SK-N-SH (cell line): ENCODE data around the gene MEIS2. TPM values are rescaled to one million over a fixed set of nuclear protein-coding genes. Genes with fewer than 3 reads are reported as not detected.

ENCODE experiments used
- CTCF ChIA-PET: fragments of 300-600, 350-600 bp; formaldehyde crosslinking; extraction: SDS; loops from one replicate; lab custom pipeline; 2021; lab: Yijun Ruan, JAX
- POLR2A ChIA-PET: fragments of 350-600 bp; sonication (Branson Sonifier 250); formaldehyde crosslinking; extraction: SDS; loops from one replicate; lab custom pipeline; 2020; ENCODE audit warnings: antibody characterized with exemption, inconsistent platforms; lab: Yijun Ruan, JAX
- DNase-seq: peaks from one replicate; pipeline ENCODE4 v3.0.0; 2012
- H2AFZ ChIP-seq: fragments of 200-600 bp; sonication (generic); 2 replicates; pipeline ENCODE4 v1.8.1; 2016; ENCODE audit warnings: antibody characterized with exemption, mild to moderate bottlenecking, low read depth
- H3F3A ChIP-seq: fragments of 200-600 bp; sonication (generic); replicated peaks from 2 replicates; pipeline ENCODE3; 2016; ENCODE audit warnings: antibody characterized with exemption, mild to moderate bottlenecking; ENCODE audit not compliant: insufficient read depth
- H3K27ac ChIP-seq, 2 experiments: fragments of 200-500 bp in 1 of 2; fragments of 200-600 bp in 1 of 2; sonication (Bioruptor generic) in 1 of 2; sonication (generic), shearing (Covaris generic) in 1 of 2; 2 replicates each; pipeline versions ENCODE4 v1.5.1 to v1.6.1; 2014 to 2016; ENCODE audit warnings: low read depth in 2 of 2, inconsistent platforms in 1 of 2, low read length in 1 of 2, mild to moderate bottlenecking in 1 of 2, mixed read lengths in 1 of 2
- H3K27me3 ChIP-seq: fragments of 200-600 bp; sonication (generic), shearing (Covaris generic); 2 replicates; pipeline ENCODE4 v1.6.1; 2016; ENCODE audit warnings: mixed run types; ENCODE audit not compliant: insufficient read depth
- H3K36me3 ChIP-seq, 2 experiments: fragments of 200-500 bp in 1 of 2; fragments of 200-600 bp in 1 of 2; sonication (Bioruptor generic) in 1 of 2; sonication (generic) in 1 of 2; replicated peaks in 1 of 2; 2 replicates each; pipeline versions ENCODE3 to v1.5.1; 2014 to 2016; ENCODE audit warnings: low read length in 1 of 2, mild to moderate bottlenecking in 1 of 2; ENCODE audit not compliant: insufficient read depth in 2 of 2, control insufficient read depth in 1 of 2
- H3K4me1 ChIP-seq, 2 experiments: fragments of 200-500 bp in 1 of 2; fragments of 200-600 bp in 1 of 2; sonication (Bioruptor generic) in 1 of 2; sonication (generic), shearing (Covaris generic) in 1 of 2; 2 replicates each; pipeline versions ENCODE4 v1.5.1 to v1.6.1; 2014 to 2016; ENCODE audit warnings: low read depth in 1 of 2, low read length in 1 of 2, mixed run types in 1 of 2; ENCODE audit not compliant: insufficient read depth in 2 of 2, control insufficient read depth in 1 of 2
- H3K4me2 ChIP-seq: fragments of 200-600 bp; sonication (generic), shearing (Covaris generic); 2 replicates; pipeline ENCODE4 v1.6.1; 2017; ENCODE audit warnings: mixed run types
- H3K4me3 ChIP-seq, 2 experiments: fragments of 200-500 bp in 1 of 2; fragments of 200-600 bp in 1 of 2; sonication (Bioruptor generic) in 1 of 2; sonication (generic), shearing (Covaris generic) in 1 of 2; 2 replicates each; pipeline versions ENCODE4 v1.5.1 to v1.8.1; 2014 to 2016; ENCODE audit warnings: low read depth in 2 of 2, inconsistent platforms in 1 of 2, low read length in 1 of 2, mild to moderate bottlenecking in 1 of 2, mixed read lengths in 1 of 2, moderate library complexity in 1 of 2
- H3K79me2 ChIP-seq: fragments of 200-600 bp; sonication (generic); 2 replicates; pipeline ENCODE4 v1.8.1; 2017; ENCODE audit warnings: mild to moderate bottlenecking; ENCODE audit not compliant: insufficient read depth
- H3K9ac ChIP-seq: fragments of 200-600 bp; sonication (generic); 2 replicates; pipeline ENCODE4 v1.6.1; 2017; ENCODE audit warnings: mixed run types
- H3K9me2 ChIP-seq: fragments of 200-600 bp; sonication (generic); 2 replicates; pipeline ENCODE4 v1.6.1; 2017; ENCODE audit warnings: mixed run types
- H3K9me3 ChIP-seq: fragments of 200-600 bp; sonication (generic); 2 replicates; pipeline ENCODE4 v1.6.1; 2017; ENCODE audit warnings: mixed run types, mild to moderate bottlenecking, moderate library complexity
- H4K20me1 ChIP-seq: fragments of 200-600 bp; sonication (generic); 2 replicates; pipeline ENCODE4 v1.6.1; 2017; ENCODE audit warnings: mild to moderate bottlenecking, mixed run types; ENCODE audit not compliant: insufficient read depth
- EP300 ChIP-seq, 2 experiments: IDR thresholded peaks; 2 replicates each; pipeline versions ENCODE4 v1.4.0 to v1.6.1; 2012; ENCODE audit warnings: borderline replicate concordance in 1 of 2, low read depth in 1 of 2, low read length in 1 of 2
- EZH2phosphoT487 ChIP-seq: fragments of 200-600 bp; sonication (generic); IDR thresholded peaks from 2 replicates; pipeline ENCODE4 v1.6.1; 2017; ENCODE audit warnings: low read depth, mixed run types, mild to moderate bottlenecking, antibody characterized with exemption, moderate library complexity, borderline replicate concordance
- IRF3 ChIP-seq: fragments of 150-350 bp; IDR thresholded peaks from 2 replicates; pipeline ENCODE4 v1.6.1; 2016; ENCODE audit warnings: mild to moderate bottlenecking, low read depth, low read length
- PBX3 ChIP-seq: IDR thresholded peaks from 2 replicates; pipeline ENCODE4; 2012
- RAD21 ChIP-seq: IDR thresholded peaks from 2 replicates; pipeline ENCODE4 v1.6.1; 2012; ENCODE audit warnings: mild to moderate bottlenecking, low read length
- SMC3 ChIP-seq: IDR thresholded peaks from 2 replicates; pipeline ENCODE4 v1.6.1; 2012; ENCODE audit warnings: low read depth, low read length, improper control_type of control experiment
- USF2 ChIP-seq: fragments of 150-350 bp; IDR thresholded peaks from 2 replicates; pipeline ENCODE4 v1.6.1; 2017; ENCODE audit warnings: antibody characterized with exemption, low read length, low read depth, borderline replicate concordance
- WGBS: methylation state at CpG from one replicate; pipeline ENCODE4 v1.1.6; 2017; ENCODE audit warnings: low lambda C conversion rate; 5-methylcytosine and 5-hydroxymethylcytosine counted together
- polyA plus RNA-seq, 3 experiments: library from polyadenylated mRNA; depleted of rRNA; stranded (reverse); fragments of >200 nt; gene quantifications; 2 replicates each; pipeline ENCODE4 v1.2.3, GENCODE V29; 2012

Gene MEIS2
- polyA plus RNA-seq, 1 of the 3 experiments (the other 2 are of a cell fraction) = 146 TPM

- POLR2A ChIA-PET = no interaction called here
- peaks cover 15 to 47% of the 10 kb centered on the region in 2 experiments for H3K4me1 ChIP-seq
- WGBS = 82% methylated on average over 5 of the region's 5 CpGs
- no peaks in the 10 kb centered on the region for H3K9me3 ChIP-seq
- CTCF ChIA-PET = interaction anchor here (0.6 to 0.8 kb wide), 2 partner anchors 20 to 975 kb away, joined by 3 read pairs; no protein-coding TSS in a partner anchor
- no peak overlapping the region for H3K9ac ChIP-seq
- no peaks in the 10 kb centered on the region for H3K27me3 ChIP-seq
- H3K79me2 ChIP-seq = peaks cover 87% of the 10 kb centered on the region
- DNase-seq = no peak
- no peak overlapping the region for H3K4me2 ChIP-seq
- no peak overlapping the region for H3K4me3 ChIP-seq
- H3K27ac ChIP-seq = peak overlapping the region in 1 of 2 experiments; percentile 60; a peak in 3 of 4 replicates
- H3K36me3 ChIP-seq = peaks cover 42 to 65% of the 10 kb centered on the region in 2 experiments
- no peak for TF ChIP-seq RAD21
- no peak for TF ChIP-seq SMC3
- no peak for TF ChIP-seq EP300 (IDR thresholded peaks at IDR 0.05; ENCODE audit: borderline replicate concordance in 1 of 2, low read depth in 1 of 2, low read length in 1 of 2)
- TF ChIP-seq EZH2phosphoT487 = no peak
- TF ChIP-seq USF2 = no peak
- peaks cover 8% of the 10 kb centered on the region for H3F3A ChIP-seq
- no peaks in the 10 kb centered on the region for H3K9me2 ChIP-seq
- H2AFZ ChIP-seq = no peak overlapping the region
- H4K20me1 ChIP-seq = peaks cover 80% of the 10 kb centered on the region
These were observed 196.3 kb downstream of the MEIS2 start for GRCh38 chr15:36903922-36904556.

GRCh38 chr15:36903195-36903594, 197.2 kb downstream of the MEIS2 start:
- POLR2A ChIA-PET = interaction anchor here (0.5 kb wide), 1 partner anchor 113 kb away, joined by 4 read pairs; no protein-coding TSS in a partner anchor

More at GRCh38 chr15:36903195-36903594, 197.2 kb downstream of the MEIS2 start:
- H3K9ac ChIP-seq = no peak overlapping the region
- peaks cover 8% of the 10 kb centered on the region for H3F3A ChIP-seq
- peaks cover 72% of the 10 kb centered on the region for H4K20me1 ChIP-seq
- peaks cover 45 to 69% of the 10 kb centered on the region in 2 experiments for H3K36me3 ChIP-seq
- H3K79me2 ChIP-seq = peaks cover 80% of the 10 kb centered on the region
- no peaks in the 10 kb centered on the region for H3K27me3 ChIP-seq
- no peaks in the 10 kb centered on the region for H3K9me3 ChIP-seq
- H3K4me1 ChIP-seq = peaks cover 15 to 48% of the 10 kb centered on the region in 2 experiments
- H3K9me2 ChIP-seq = no peaks in the 10 kb centered on the region
- no peak overlapping the region for H3K4me2 ChIP-seq
- no peak for DNase-seq
- CTCF ChIA-PET = interaction anchor here (0.6 kb wide), 1 partner anchor 1913 kb away, joined by 3 read pairs; no protein-coding TSS in a partner anchor
- no peak overlapping the region for H2AFZ ChIP-seq
- H3K27ac ChIP-seq = peak overlapping the region in 1 of 2 experiments; percentile 34; a peak in 1 of 4 replicates
- TF ChIP-seq PBX3 (0 out of 2 replicates have a peak, but pooled peaks have one; percentile 9), IRF3 (no peak)
- TF ChIP-seq, all 33 proteins: peak for 1
- 88% methylated on average over 1 of the region's 1 CpG for WGBS
- H3K4me3 ChIP-seq = no peak overlapping the region
